ENCODE measurements around the gene TTLL1. TPM values are rescaled to one million over a fixed set of nuclear protein-coding genes. Genes with fewer than 3 reads are reported as not detected.

Gene TTLL1
- total and polyA plus RNA-seq, 9 of the 15 experiments (the other 6 are each of a cell fraction or from before 2014, with no cell fraction given): 0.06 to 0.85 (median 0.17) TPM

GRCh38 chr22:43060183-43060582, 29.0 kb downstream of the TTLL1 start (continued):
- no peak for TF ChIP-seq ETS1 (conservative IDR thresholded peaks at IDR 0.05; ENCODE audit: control insufficient read depth, low read depth, low read length)

GRCh38 chr22:43057641-43058040, 31.6 kb downstream of the TTLL1 start:
- no peaks in the 10 kb centered on the region for H3K79me2 ChIP-seq (ENCODE audit: control insufficient read depth, insufficient read depth, low read length)
- FAIRE-seq: no peak
- TF ChIP-seq BRF1 (IDR thresholded peaks at IDR 0.05; ENCODE audit: borderline replicate concordance, extremely low read depth, insufficient read length): no peak
- TF ChIP-seq MBD2 (IDR thresholded peaks at IDR 0.05; ENCODE audit: borderline replicate concordance, low read depth): no peak
- no peak for TF ChIP-seq NFRKB (IDR thresholded peaks at IDR 0.05; ENCODE audit: low read depth)
- no peak for TF ChIP-seq XRCC5 (IDR thresholded peaks at IDR 0.05; ENCODE audit: low read depth, low read length)
- TF ChIP-seq ZNF224 (CRISPR knock-in tag; IDR thresholded peaks at IDR 0.05): no peak
- TF ChIP-seq SFPQ (IDR thresholded peaks at IDR 0.05; ENCODE audit: low read depth, low read length): no peak
- TF ChIP-seq PYGO2 (tag; IDR thresholded peaks at IDR 0.05): no peak
- TF ChIP-seq TCF3 (CRISPR knock-in tag; IDR thresholded peaks at IDR 0.05): no peak

More at GRCh38 chr22:43057641-43058040, 31.6 kb downstream of the TTLL1 start:
- Histone ChIP-seq H3K9me1 (ENCODE audit: control insufficient read depth, insufficient read depth, low read length) (no peaks in the 10 kb centered on the region), H4K20me1 (replicated peaks; ENCODE audit: control insufficient read depth, insufficient read depth, low read length) (no peaks in the 10 kb centered on the region), H3K4me3 (no peak overlapping the region), H3K9ac (ENCODE audit: insufficient read depth in 1 of 2, low read depth in 2 of 2, low read length in 2 of 2) (no peak overlapping the region), H3K9me3 (replicated peaks; ENCODE audit: control insufficient read depth, insufficient read depth, low read depth, low read length) (no peaks in the 10 kb centered on the region), H3K36me3 (ENCODE audit: control insufficient read depth, insufficient read depth, low read length) (no peaks in the 10 kb centered on the region), H3K27ac (ENCODE audit: extremely low read depth, low read depth, low read length) (no peak overlapping the region), H3K4me1 (replicated peaks in 1 of 2; ENCODE audit: control insufficient read depth in 2 of 2, insufficient read depth in 2 of 2, low read length in 2 of 2) (no peaks in the 10 kb centered on the region; a peak in 1 of 5 replicates), H2AFZ (ENCODE audit: low read depth, low read length) (no peak overlapping the region), H3K27me3 (ENCODE audit: control insufficient read depth in 2 of 2, insufficient read depth in 2 of 2, low read length in 2 of 2) (no peaks in the 10 kb centered on the region), H3K4me2 (ENCODE audit: insufficient read depth, low read length) (no peak overlapping the region)
- in situ Hi-C loops (cut with MboI) (no loop called here), intact Hi-C loops (cut with micrococcal nuclease) (no loop called here)
- DNase-seq (ENCODE audit: extremely low read depth in 1 of 4, low spot score in 3 of 4) (no peak), ATAC-seq (no peak)
- WGBS (ENCODE audit: insufficient coverage, low coverage, missing lambda C conversion rate): 20% methylated on average over 2 of the region's 7 CpGs
- no TSS peak for BruUV-seq (replicated peaks)
- POLR2A ChIA-PET: no interaction called here
- CTCF ChIA-PET (ENCODE audit: low intra/inter-chr PET ratio): no interaction called here

All from K562 (cell line).